ENCODE measurements around the gene RFTN2. TPM values are rescaled to one million over a fixed set of nuclear protein-coding genes. Genes with fewer than 3 reads are reported as not detected.

The RFTN2 gene
- total and polyA plus RNA-seq, 9 of the 15 experiments (the other 6 are each of a cell fraction or from before 2014, with no cell fraction given): 0.01 to 0.11 (median 0.04) TPM; not detected in 6

GRCh38 chr2:197705121-197705911, 29.9 kb upstream of the RFTN2 start, which contains the start of gene MARS2 (continued):
- peak; percentile 83 for TF ChIP-seq POLR2G (IDR thresholded peaks at IDR 0.05; ENCODE audit: low read depth, low read length)
- TF ChIP-seq PML (IDR thresholded peaks at IDR 0.05; ENCODE audit: low read length): no peak
- TF ChIP-seq EGR1 (conservative IDR thresholded peaks at IDR 0.05): peak; percentile 50
- no peak for TF ChIP-seq KDM2B (CRISPR knock-in tag; IDR thresholded peaks at IDR 0.05)
- peak; percentile 21 for TF ChIP-seq CCNT2 (IDR thresholded peaks at IDR 0.05; ENCODE audit: borderline replicate concordance, extremely low read depth, insufficient read length, low read depth, low read length)
- TF ChIP-seq GTF2E2 (tag; IDR thresholded peaks at IDR 0.05): peak; percentile 72; the same call in 1 of the 2 replicates
- TF ChIP-seq CTBP1 (IDR thresholded peaks at IDR 0.05; ENCODE audit: borderline replicate concordance): peak; percentile 56; the same call in 1 of the 2 replicates
- TF ChIP-seq FIP1L1 (IDR thresholded peaks at IDR 0.05; ENCODE audit: low read depth, low read length, poor library complexity, severe bottlenecking): peak; percentile 29
- TF ChIP-seq, protein P1, sequence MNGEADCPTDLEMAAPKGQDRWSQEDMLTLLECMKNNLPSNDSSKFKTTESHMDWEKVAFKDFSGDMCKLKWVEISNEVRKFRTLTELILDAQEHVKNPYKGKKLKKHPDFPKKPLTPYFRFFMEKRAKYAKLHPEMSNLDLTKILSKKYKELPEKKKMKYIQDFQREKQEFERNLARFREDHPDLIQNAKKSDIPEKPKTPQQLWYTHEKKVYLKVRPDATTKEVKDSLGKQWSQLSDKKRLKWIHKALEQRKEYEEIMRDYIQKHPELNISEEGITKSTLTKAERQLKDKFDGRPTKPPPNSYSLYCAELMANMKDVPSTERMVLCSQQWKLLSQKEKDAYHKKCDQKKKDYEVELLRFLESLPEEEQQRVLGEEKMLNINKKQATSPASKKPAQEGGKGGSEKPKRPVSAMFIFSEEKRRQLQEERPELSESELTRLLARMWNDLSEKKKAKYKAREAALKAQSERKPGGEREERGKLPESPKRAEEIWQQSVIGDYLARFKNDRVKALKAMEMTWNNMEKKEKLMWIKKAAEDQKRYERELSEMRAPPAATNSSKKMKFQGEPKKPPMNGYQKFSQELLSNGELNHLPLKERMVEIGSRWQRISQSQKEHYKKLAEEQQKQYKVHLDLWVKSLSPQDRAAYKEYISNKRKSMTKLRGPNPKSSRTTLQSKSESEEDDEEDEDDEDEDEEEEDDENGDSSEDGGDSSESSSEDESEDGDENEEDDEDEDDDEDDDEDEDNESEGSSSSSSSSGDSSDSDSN (IDR thresholded peaks at IDR 0.05; ENCODE audit: borderline replicate concordance in 1 of 2, low read depth in 2 of 2, low read length in 2 of 2): peak in 1 of 2 experiments; percentile 46; a peak in 1 of 4 replicates
- no peak for TF ChIP-seq BDP1 (IDR thresholded peaks at IDR 0.05; ENCODE audit: insufficient read depth, insufficient read length)
- peak; percentile 75 for TF ChIP-seq SUPT5H (IDR thresholded peaks at IDR 0.05)
- TF ChIP-seq SAP30 (IDR thresholded peaks at IDR 0.05; ENCODE audit: borderline replicate concordance, insufficient read depth, low read depth, low read length, poor library complexity, severe bottlenecking): peak; percentile 97
- TF ChIP-seq ZEB2 (IDR thresholded peaks at IDR 0.05): no peak
- TF ChIP-seq USF2 (CRISPR knock-in tag; IDR thresholded peaks at IDR 0.05): peak; percentile 52; the same call in 1 of the 2 replicates
- TF ChIP-seq CREB1 (IDR thresholded peaks at IDR 0.05): peak; percentile 67; the same call in 1 of the 2 replicates
- TF ChIP-seq CREB1 (CRISPR knock-in tag; IDR thresholded peaks at IDR 0.05): no peak; the same call in 1 of the 2 replicates
- TF ChIP-seq MEIS2 (IDR thresholded peaks at IDR 0.05; ENCODE audit: partially characterized antibody): peak; percentile 69
- TF ChIP-seq ZFX (CRISPR knock-in tag; IDR thresholded peaks at IDR 0.05): peak; percentile 18; the same call in 1 of the 2 replicates
- TF ChIP-seq ZNF395 (CRISPR knock-in tag; IDR thresholded peaks at IDR 0.05): peak; percentile 70; the same call in 1 of the 2 replicates
- 0 out of 2 replicates have a peak, but pooled peaks have one; percentile 12 for TF ChIP-seq BCOR (IDR thresholded peaks at IDR 0.05)
- peak; percentile 78; the same call in 1 of the 2 replicates for TF ChIP-seq HDAC2 (IDR thresholded peaks at IDR 0.05)
- TF ChIP-seq EP400 (IDR thresholded peaks at IDR 0.05): peak; percentile 85
- no peak for TF ChIP-seq MTF1 (CRISPR knock-in tag; IDR thresholded peaks at IDR 0.05; ENCODE audit: borderline replicate concordance)
- TF ChIP-seq ATF1 (CRISPR knock-in tag; IDR thresholded peaks at IDR 0.05): no peak
- TF ChIP-seq ATF1 (tag; IDR thresholded peaks at IDR 0.05): peak; percentile 57

All from K562 (cell line).